GM12865 (cell line): ENCODE results near the gene DMAC2.

ENCODE experiments used
- DNase-seq: peaks from one replicate; pipeline ENCODE4 v3.0.0; 2010; ENCODE audit warnings: low read depth
- H3K4me3 ChIP-seq: 2 replicates; pipeline ENCODE4 v1.5.1; 2011; ENCODE audit warnings: mild to moderate bottlenecking, low read depth, low read length, control low read depth
- TF ChIP-seq, protein P1 (sequence below): IDR thresholded peaks from 2 replicates; pipeline ENCODE4 v1.5.1; 2011; ENCODE audit warnings: low read length, control low read depth, low read depth, inconsistent platforms; ENCODE audit not compliant: insufficient read depth; ENCODE audit errors: missing control alignments

DMAC2 gene

GRCh38 chr19:41449865-41450178 is 10.1 kb upstream of the DMAC2 start:
- H3K4me3 ChIP-seq: no peak overlapping the region
- no peak for DNase-seq
- TF ChIP-seq, protein P1, sequence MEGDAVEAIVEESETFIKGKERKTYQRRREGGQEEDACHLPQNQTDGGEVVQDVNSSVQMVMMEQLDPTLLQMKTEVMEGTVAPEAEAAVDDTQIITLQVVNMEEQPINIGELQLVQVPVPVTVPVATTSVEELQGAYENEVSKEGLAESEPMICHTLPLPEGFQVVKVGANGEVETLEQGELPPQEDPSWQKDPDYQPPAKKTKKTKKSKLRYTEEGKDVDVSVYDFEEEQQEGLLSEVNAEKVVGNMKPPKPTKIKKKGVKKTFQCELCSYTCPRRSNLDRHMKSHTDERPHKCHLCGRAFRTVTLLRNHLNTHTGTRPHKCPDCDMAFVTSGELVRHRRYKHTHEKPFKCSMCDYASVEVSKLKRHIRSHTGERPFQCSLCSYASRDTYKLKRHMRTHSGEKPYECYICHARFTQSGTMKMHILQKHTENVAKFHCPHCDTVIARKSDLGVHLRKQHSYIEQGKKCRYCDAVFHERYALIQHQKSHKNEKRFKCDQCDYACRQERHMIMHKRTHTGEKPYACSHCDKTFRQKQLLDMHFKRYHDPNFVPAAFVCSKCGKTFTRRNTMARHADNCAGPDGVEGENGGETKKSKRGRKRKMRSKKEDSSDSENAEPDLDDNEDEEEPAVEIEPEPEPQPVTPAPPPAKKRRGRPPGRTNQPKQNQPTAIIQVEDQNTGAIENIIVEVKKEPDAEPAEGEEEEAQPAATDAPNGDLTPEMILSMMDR: no peak

- TF ChIP-seq, protein P1: peak; percentile 93
- H3K4me3 ChIP-seq: peak overlapping the region; percentile 17
- peak; percentile 87 for DNase-seq
Measured at GRCh38 chr19:41449079-41449864, 9.6 kb upstream of the DMAC2 start.

GRCh38 chr19:41447732-41448332 is 8.1 kb upstream of the DMAC2 start:
- DNase-seq: no peak
- TF ChIP-seq, protein P1: no peak
- no peak overlapping the region for H3K4me3 ChIP-seq

GRCh38 chr19:41445575-41445974 is 5.9 kb upstream of the DMAC2 start:
- TF ChIP-seq, protein P1: no peak
- DNase-seq: no peak
- no peak overlapping the region for H3K4me3 ChIP-seq

GRCh38 chr19:41443813-41444455 is 4.2 kb upstream of the DMAC2 start:
- no peak overlapping the region for H3K4me3 ChIP-seq
- TF ChIP-seq, protein P1: no peak
- no peak for DNase-seq

GRCh38 chr19:41442473-41443355 is 3.0 kb upstream of the DMAC2 start, which contains the start of gene ERICH4:
Gene ERICH4 (plus strand): TSS chr19:41443156. CDS start chr19:41443170, 14 bp downstream.
- no peak for DNase-seq

More at GRCh38 chr19:41442473-41443355, 3.0 kb upstream of the DMAC2 start, which contains the start of gene ERICH4:
- TF ChIP-seq, protein P1: no peak
- H3K4me3 ChIP-seq: no peak within 1 kb of the TSS
